Progenitor cell of endocrine pancreas (in vitro differentiated cells): ENCODE measurements around the gene STARD8. TPM values are rescaled to one million over a fixed set of nuclear protein-coding genes. Genes with fewer than 3 reads are reported as not detected.

ENCODE experiments used
- DNase-seq: peaks from one replicate; pipeline ENCODE4 v3.0.0; 2021; ENCODE audit warnings: low spot score; ENCODE audit not compliant: unreplicated experiment
- H3K27ac Mint-ChIP-seq: 2 replicates; pipeline ENCODE4 v1.8.0; 2021; ENCODE audit warnings: mild to moderate bottlenecking, moderate library complexity, mixed read lengths
- H3K27me3 Mint-ChIP-seq: 2 replicates; pipeline ENCODE4 v1.8.0; 2021; ENCODE audit warnings: mixed read lengths
- H3K36me3 Mint-ChIP-seq: 2 replicates; pipeline ENCODE4 v1.8.0; 2022; ENCODE audit warnings: mixed read lengths; ENCODE audit not compliant: insufficient read depth
- H3K4me1 Mint-ChIP-seq: 2 replicates; pipeline ENCODE4 v1.8.0; 2021; ENCODE audit warnings: low read depth, mixed read lengths
- H3K4me3 Mint-ChIP-seq: 2 replicates; pipeline ENCODE4 v1.8.0; 2021; ENCODE audit warnings: low read depth, mild to moderate bottlenecking, moderate library complexity, mixed read lengths
- H3K9me3 Mint-ChIP-seq: 2 replicates; pipeline ENCODE4 v1.8.0; 2021; ENCODE audit warnings: low read depth, mixed read lengths
- CTCF ChIP-seq: fragments of 200-600 bp; sonication (generic); IDR thresholded peaks from one replicate; pipeline ENCODE4 v1.5.0; 2021; ENCODE audit warnings: antibody characterized with exemption, mild to moderate bottlenecking; ENCODE audit not compliant: unreplicated experiment
- total RNA-seq: library from RNA; stranded (reverse); gene quantifications from 2 replicates; pipeline ENCODE4 v1.2.1, GENCODE V29; 2021

The STARD8 gene
- total RNA-seq, 1 donor from 2014 or later, result 0.60 TPM

- Mint-ChIP-seq H3K27me3 (no peaks in the 10 kb centered on the region), H3K9me3 (peaks cover 11% of the 10 kb centered on the region), H3K36me3 (no peaks in the 10 kb centered on the region), H3K4me1 (no peaks in the 10 kb centered on the region), H3K4me3 (no peak overlapping the region), H3K27ac (no peak overlapping the region)
- TF ChIP-seq CTCF, result no peak
- no peak for DNase-seq
These were observed 64.4 kb downstream of the STARD8 start for GRCh38 chrX:68711845-68712244.

GRCh38 chrX:68714856-68715255, 67.4 kb downstream of the STARD8 start:
- DNase-seq, result no peak
- Mint-ChIP-seq H3K4me1 (peaks cover 1% of the 10 kb centered on the region), H3K36me3 (no peaks in the 10 kb centered on the region), H3K4me3 (no peak overlapping the region), H3K27ac (no peak overlapping the region), H3K27me3 (no peaks in the 10 kb centered on the region), H3K9me3 (peaks cover 13% of the 10 kb centered on the region)
- no peak for TF ChIP-seq CTCF

- no peak overlapping the region for H3K4me3 Mint-ChIP-seq
- H3K36me3 Mint-ChIP-seq, result no peaks in the 10 kb centered on the region
- H3K27ac Mint-ChIP-seq, result no peak overlapping the region
- H3K27me3 Mint-ChIP-seq, result no peaks in the 10 kb centered on the region
- no peak for DNase-seq
- peaks cover 1% of the 10 kb centered on the region for H3K4me1 Mint-ChIP-seq
- H3K9me3 Mint-ChIP-seq, result peaks cover 18% of the 10 kb centered on the region
- no peak for TF ChIP-seq CTCF
These were observed 69.7 kb downstream of the STARD8 start for GRCh38 chrX:68717196-68717595.

DNA sequence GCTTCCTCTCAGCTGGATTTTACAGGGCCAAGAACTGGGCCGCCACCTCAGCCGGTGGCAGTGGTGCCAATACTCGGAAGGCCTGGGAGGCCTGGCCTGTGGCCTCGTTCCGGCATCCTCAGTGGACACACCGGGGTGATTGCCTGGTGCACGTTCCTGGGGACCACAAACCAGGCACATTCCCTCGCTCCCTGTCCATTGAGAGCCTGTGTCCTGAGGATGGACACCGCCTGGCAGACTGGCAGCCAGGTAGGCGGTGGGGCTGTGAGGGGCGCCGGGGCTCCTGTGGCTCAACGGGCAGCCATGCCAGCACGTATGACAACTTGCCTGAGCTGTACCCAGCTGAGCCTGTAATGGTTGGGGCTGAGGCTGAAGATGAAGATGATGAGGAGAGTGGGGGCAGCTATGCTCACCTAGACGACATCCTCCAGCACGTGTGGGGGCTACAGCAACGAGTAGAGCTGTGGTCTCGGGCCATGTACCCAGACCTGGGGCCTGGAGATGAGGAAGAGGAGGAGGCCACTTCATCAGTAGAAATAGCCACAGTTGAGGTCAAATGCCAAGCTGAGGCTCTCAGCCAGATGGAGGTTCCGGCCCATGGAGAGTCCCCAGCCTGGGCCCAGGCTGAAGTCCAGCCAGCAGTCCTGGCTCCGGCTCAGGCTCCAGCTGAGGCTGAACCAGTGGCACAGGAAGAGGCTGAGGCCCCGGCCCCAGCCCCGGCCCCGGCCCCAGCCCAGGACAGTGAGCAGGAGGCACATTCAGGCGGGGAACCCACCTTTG, 70.4 kb downstream of the STARD8 start:
- no peak overlapping the region for H3K4me3 Mint-ChIP-seq
- no peak for TF ChIP-seq CTCF
- H3K36me3 Mint-ChIP-seq, result no peaks in the 10 kb centered on the region
- peaks cover 1% of the 10 kb centered on the region for H3K4me1 Mint-ChIP-seq
- no peaks in the 10 kb centered on the region for H3K27me3 Mint-ChIP-seq
- peaks cover 18% of the 10 kb centered on the region for H3K9me3 Mint-ChIP-seq
- H3K27ac Mint-ChIP-seq, result no peak overlapping the region
- DNase-seq, result no peak

DNA sequence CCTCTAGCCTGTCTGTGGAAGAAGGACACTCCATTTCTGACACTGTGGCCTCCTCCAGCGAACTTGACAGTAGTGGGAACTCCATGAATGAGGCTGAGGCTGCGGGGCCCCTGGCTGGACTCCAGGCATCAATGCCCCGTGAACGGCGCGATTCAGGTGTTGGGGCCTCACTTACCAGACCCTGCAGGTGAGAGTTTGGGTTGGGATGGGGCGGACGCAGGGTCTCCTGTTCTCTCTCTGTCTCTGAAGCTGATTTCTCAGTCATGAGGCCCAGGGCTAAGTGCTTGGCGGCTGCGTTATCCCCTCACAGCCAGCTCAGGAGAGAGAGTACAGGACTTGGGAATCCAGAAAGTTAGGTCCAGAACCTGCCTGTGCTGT, 71.0 kb downstream of the STARD8 start:
- no peak overlapping the region for H3K4me3 Mint-ChIP-seq
- H3K9me3 Mint-ChIP-seq, result peaks cover 17% of the 10 kb centered on the region
- DNase-seq, result no peak
- no peak overlapping the region for H3K27ac Mint-ChIP-seq
- peaks cover 1% of the 10 kb centered on the region for H3K4me1 Mint-ChIP-seq
- no peaks in the 10 kb centered on the region for H3K36me3 Mint-ChIP-seq
- TF ChIP-seq CTCF, result no peak
- H3K27me3 Mint-ChIP-seq, result no peaks in the 10 kb centered on the region
